ENCODE measurements around the gene ASMT.
A peak's percentile ranks its signal among the peaks of the same experiment; 100 is the strongest.

DNA sequence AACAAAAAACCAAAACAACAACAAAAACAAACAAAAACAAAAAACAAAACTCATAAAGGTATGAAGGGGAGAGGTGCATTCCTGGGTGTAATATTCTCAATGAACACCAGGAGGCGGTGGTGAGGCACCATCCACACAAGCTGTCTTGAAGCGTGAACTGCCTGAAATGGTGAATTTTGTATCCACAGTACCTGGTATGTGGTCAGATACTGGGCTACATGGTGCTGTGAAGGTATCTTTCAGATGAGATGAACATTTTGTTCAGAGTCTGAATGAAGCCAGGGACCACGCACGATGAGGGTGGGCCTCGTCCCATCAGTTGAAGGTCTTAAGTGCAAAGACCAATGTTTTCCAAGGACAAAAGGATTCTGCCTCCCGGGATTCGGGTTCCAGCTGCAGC is 58.5 kb downstream of the ASMT start:
- TF ChIP-seq, protein P1, sequence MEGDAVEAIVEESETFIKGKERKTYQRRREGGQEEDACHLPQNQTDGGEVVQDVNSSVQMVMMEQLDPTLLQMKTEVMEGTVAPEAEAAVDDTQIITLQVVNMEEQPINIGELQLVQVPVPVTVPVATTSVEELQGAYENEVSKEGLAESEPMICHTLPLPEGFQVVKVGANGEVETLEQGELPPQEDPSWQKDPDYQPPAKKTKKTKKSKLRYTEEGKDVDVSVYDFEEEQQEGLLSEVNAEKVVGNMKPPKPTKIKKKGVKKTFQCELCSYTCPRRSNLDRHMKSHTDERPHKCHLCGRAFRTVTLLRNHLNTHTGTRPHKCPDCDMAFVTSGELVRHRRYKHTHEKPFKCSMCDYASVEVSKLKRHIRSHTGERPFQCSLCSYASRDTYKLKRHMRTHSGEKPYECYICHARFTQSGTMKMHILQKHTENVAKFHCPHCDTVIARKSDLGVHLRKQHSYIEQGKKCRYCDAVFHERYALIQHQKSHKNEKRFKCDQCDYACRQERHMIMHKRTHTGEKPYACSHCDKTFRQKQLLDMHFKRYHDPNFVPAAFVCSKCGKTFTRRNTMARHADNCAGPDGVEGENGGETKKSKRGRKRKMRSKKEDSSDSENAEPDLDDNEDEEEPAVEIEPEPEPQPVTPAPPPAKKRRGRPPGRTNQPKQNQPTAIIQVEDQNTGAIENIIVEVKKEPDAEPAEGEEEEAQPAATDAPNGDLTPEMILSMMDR (IDR thresholded peaks at IDR 0.05), result peak in 1 of 2 donors; percentile 46
- TF ChIP-seq POLR2A (IDR thresholded peaks at IDR 0.05) (no peak), POLR2AphosphoS5 (IDR thresholded peaks at IDR 0.05) (no peak)
